ENCODE results near the gene HIBADH.

HIBADH gene

DNA sequence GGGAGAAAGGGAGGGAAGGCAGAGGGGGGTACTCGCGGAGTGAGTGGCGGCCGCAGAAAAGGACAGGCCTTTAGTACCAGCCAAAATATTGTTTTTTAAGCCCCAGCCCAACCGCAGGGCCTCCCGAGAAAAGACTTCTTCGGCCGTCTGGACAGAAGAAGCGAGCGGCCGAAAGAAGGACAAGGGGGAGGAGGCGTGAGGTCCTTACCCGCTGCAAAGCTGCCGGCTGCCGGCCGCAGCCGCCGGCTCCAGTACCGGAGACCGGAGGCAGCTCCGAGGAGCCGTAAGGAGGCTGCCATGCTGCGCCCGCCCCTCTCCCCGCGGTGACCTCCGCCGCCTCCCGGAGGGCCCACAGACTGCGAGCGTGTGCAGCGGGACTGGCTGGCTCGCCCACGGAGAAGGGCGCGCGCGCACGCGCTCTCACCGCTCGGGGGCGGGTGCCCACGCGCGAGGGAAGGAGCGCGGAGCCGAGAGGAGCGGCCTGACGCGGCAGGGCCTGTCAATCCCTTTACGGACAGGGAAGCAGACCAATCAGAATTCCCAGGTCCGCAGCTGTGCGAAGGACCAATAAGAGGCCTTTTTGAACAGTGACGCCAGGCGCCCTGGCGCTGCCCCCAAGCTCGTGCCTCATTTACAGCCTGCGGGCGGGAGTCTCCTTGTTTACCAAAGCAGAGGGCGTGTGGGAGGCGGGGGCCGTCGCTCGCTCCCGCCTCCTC, at the start of gene HIBADH:
TSS of gene HIBADH (minus strand) at position 394 of the 716 bp plus-strand sequence. CDS start at position 299, 95 bp downstream.
- peak; percentile 98 to 99 for DNase-seq

DNA sequence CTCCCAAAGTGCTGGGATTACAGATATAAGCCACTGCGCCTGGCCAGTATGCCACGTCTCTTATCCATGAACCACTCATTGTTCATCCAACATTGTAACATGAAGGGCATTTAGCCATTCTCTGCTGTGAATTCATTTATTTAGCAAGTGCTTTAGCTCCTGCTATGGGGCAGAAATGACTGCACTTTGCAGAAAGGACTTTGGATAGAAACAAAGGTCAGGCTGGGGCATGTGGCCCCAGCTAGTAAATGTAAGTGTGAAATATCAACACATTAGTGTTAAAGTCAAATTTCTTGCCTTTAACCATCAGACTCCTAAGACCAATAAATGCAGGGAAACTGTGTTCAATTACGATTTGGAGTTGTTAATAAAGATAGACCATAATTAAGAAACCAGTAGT, 49.5 kb upstream of the HIBADH start:
- no peak for DNase-seq

DNA sequence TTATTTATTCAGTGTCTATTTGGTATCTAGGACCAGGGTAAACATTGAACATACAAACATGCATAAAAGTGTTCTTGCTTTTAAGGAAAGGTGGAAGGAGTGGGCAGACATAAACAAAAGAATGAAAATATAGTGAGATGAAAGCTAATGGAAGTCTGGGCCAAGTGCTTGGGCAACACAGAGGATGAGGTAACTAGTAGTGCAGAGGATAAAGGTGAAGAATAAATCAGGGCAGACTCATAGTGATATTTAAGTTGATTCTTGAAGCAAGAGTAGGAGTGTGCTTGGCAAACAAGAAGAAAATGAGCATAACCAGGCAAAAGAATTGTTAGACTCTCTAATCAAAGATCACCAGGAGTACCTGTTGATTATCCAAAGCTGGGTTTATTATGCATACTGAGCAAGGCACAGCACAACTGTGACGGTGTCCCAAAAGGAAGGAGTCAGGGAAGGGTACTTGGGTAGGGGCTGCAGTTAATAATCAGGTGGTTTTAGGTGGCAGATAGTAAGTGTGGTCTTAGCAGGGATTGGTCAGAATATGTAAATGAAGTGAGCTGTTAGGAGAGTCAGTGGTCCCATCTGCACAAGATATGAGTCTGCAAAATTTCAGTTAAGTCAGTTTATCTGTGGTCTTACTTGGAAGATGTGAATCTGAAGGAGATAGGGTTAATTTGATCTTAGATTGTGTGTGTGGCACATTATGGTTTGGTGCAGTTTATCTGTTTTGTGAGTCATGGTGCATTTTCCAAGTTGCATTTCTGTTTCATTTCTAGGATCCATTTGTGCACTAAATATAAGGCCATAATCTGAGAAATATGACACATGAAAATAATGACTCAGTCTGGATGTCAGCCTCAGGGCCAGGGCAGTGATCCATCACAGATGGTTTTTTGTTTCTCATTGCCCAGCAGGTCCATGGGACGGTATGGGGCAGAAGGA, 46.7 kb upstream of the HIBADH start:
- no peak for DNase-seq

DNA sequence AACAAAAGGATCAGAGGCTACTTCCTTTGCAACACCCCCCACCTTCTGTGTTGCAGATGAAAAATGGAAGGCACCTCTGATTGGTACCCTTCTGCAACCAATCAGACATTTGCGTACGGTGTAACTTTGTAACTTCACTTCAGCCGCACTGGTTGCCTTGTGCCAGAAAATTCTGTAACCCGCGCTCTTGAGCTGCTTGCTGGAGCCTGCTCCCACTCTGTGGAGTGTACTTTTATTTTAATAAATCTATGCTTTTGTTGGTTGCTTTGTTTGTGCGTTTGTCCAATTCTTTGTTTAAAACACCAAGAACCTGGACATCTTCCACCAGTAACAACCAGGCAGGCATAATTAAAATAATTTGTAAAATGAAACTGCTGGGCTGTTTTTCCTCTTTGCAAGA, 45.8 kb upstream of the HIBADH start:
- no peak for DNase-seq

DNA sequence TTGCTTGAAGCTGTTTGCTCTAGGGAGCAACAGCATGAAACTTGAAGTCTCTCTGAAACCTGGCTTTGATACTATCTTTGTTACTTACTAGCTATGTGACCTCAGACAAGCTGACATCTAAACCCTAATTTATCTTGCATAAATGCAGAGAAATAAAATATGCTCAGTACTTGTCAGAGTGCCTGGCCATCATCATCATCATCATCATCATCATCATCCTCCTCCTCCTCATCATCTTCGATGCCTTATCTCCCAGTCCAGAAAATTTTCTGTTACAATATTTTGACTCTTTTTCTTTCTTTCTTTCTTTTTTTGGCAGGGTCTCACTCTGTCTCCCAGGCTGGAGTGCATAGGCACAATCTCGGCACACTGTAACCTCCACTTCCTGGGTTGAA, 42.5 kb upstream of the HIBADH start:
- no peak for DNase-seq

DNA sequence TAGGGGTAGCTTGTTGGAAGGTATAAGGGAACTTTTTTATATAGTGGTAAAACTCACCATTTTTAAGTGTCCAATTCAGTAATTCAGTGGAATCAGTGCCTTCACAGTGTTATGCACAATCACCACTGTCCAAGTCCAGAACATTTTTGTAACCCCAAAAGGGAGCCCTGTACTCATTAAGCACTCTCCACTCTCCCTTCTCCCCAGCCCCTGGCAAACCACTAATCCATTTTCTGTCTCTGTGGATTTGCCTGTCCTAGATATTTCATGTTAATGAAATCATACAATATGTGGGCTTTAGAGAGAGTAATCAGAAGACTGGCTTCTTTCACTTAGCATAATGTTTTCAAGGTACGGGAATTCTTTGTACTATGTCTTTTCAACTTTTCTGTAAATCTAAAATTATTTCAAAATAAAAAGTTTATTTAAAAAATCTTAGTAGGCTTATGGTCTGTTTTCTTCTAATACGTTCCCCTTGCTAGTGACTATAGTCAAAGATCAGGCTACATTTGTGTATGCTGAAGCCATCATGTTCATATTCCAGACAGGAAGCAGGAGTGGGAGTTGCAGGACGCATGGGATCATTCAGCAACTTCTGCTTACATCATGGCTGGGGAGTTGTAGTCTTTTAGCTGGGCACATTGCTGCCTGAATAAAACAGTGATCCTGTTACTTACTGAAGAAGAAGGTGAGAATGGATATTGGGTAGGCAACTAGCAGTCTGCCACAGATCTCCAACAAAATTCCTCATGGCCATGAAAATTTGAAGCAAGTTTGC, 41.9 kb upstream of the HIBADH start:
- peak in 1 of 2 experiments; percentile 5 for DNase-seq

DNA sequence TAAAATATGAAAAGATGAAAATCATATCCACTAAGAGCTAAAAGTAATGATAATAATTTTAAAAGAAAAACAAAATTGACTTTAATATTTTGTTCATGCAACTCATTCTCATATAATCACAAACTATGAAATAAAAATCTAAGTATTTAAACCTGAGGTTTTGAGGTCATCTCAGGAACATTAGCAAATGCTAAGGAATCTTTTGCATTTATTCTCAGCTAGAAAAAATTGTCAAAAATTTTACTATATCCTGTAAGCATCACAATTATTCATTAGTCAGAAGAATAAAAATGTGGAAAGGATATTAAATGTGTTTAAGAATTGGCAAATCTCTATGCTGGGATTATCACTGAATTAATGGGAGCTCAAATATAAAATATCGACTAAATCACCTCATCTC, 40.5 kb upstream of the HIBADH start:
- no peak for DNase-seq

DNA sequence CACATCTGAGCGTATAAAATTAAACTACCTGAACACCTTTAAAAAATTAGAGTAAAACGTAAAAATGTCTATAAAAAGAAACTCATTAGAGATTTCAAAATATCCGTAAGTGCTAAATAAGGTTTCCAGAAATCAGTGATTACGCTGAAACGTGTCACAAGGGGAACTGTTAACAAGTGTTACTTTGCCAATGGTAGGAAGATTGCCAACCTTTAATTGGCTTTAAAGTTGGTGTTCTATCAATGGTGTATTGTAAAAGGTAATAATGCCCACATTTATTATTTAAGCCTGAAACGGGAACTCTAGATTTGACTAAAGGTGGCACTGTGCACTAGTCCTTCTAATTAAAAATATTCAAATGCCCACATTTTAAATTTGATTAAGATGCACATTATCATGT, 37.8 kb upstream of the HIBADH start:
- DNase-seq = peak; percentile 75 to 79

DNA sequence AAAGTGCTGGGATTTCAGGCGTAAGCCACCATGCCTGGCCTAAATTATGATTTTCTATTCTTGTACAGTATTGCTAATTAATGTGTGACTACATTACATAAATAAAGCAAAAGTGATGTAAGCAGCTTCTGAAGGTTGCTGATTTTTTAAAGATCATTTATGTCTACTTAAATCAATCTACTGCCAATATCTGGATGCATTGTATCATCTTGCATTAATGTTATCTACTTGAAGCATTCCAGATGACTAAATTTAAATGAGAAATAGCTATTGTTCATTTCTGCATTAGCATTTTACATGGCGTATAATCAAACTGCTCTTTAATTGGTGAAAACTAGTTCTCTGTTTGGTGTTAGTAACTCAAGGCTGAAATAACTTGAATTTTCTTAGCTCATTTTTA, 37.1 kb upstream of the HIBADH start:
- no peak for DNase-seq

DNA sequence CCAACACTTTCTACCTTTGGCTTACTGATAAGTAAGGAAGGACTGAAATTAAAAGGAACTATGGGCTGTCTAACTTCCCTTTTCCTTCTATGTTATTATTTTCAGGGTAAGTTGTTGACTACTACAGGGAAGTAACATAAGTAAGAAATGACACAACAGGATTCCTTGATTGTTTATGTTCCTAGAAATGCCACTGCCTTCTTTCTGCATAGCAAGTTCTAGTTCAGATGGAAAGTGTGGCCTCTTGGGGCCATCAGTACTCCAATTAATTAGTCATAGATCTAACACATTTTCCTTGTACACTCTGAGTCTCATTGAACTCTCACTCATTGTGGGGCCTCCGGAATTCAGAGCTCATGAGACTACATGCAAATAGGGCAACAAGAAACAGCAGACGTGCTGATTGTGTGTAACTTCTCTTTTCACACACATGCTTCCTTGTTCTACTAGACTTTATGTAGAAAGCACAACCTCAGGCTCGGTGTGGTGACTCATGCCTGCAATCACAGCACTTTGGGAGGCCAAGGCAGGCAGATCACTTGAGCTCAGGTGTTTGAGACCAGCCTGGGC, 35.3 kb upstream of the HIBADH start:
- DNase-seq = peak; percentile 55 to 57

DNA sequence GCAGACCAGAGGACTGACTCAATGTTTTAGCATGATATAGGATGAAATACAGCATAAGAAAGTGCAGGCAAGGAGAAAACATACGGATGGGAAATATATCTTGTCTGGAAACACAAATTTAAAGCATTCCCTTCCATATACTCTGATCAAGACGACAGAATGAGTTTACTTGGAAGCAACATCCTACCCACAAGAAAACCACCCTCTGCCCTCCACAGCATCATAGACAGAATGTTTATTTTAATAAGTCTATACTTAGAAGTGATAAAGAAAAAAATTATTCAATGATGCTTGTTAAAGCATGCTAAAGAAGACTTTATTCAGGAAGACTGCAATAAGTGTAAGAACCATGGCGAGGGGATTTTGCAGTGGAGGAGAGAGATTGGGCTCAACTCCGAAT, 32.4 kb upstream of the HIBADH start:
- DNase-seq = no peak

DNA sequence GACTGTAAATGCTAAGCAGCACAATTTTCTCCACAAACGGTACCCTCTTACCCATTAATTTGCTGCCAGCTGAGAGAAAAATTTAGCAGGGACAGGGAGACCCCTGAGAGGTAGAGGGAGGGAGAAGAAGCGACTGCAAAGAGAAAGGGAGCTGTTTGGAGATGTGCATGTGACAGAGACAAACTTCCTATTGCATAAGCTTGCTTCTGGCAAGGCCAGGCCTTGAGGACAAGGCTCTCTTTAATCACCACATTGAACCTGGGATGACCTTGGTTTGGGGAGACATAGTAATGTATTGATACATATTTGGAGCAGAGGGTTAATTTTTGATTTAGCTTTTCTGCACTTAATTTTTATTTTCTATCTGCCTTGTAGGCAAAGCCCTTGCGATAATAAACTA, 31.1 kb upstream of the HIBADH start:
- no peak for DNase-seq

DNA sequence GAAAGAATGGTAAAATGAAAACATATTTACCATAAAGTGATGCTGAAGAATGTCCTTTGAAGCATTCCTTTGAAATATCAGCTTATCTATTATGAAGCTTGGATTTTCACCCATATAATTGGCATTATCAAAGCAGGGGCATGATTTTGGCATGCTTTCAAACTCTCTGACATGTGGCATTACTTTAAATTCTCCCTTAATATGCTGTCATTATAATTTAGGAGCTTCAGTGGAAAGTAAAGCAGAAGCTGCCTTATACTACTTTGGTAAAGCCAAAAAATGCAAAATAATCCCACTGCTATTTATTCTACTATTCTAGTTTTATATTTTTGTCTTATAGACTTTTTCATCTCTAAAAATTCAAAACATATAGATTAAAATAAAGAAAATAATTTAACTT, 28.0 kb upstream of the HIBADH start:
- DNase-seq = no peak

DNA sequence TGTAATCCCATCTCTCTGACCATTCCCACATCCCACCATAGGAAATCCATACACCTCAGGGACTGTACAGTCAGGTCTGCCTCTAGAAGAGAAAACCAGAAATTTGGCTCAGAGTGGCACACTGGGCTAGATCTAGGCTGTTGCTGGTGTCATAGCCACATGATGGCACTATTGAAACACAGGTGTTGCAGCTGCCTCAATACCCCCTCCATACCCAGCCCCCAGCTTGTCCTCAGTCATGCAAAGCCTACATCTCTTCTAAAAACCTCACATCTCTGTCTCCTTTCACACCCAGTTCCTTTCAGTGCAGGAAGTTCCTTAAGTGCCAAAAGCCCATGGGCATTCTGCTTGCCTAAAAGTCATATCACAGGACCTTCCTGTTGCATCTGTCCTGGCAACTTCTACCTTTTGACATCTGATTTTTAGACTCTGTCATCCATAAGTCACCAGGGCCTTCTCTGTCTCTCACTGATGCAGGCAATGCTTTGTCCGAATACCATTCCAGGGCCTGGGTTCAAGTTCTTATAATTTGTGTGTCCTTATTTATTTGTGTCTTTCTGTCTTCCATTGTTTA, 27.0 kb upstream of the HIBADH start:
- DNase-seq = peak; percentile 7 to 66

DNA sequence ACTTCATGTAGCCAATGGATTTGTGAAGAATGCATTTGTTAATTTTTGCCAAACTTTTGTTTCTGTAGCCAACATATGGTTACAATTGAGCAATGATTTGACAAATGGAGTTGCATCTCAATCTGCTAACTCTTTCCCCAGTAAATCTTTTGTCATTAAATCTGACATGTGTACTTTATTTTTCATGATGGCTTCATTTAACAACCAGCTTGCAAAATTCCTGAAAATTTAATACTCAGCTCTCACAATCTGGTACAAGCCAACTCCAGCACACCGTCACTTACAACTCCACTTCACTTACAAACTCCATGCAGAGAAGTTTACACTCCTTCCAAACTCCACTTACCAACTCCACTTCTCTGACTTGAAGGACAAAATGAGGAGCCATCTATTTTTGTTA, 26.5 kb upstream of the HIBADH start:
- no peak for DNase-seq

DNA sequence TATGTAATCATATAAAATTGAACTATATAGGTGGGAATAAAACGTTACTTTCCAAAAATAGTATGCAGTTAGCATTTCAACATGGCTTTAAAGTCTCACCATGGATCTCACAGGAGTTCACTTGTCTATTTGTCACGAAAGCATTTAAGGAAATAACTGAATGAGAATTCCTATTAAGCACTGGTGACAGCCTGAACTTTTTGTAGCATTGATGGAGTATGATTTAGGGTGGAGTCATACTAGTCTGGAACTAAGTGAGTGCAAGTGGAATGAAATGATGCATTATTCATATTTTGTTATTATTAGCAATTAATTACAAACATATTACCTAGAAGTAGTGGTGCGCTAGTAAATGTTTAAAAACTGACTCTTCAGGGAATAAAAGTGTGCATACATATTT, 26.0 kb upstream of the HIBADH start:
- no peak for DNase-seq

DNA sequence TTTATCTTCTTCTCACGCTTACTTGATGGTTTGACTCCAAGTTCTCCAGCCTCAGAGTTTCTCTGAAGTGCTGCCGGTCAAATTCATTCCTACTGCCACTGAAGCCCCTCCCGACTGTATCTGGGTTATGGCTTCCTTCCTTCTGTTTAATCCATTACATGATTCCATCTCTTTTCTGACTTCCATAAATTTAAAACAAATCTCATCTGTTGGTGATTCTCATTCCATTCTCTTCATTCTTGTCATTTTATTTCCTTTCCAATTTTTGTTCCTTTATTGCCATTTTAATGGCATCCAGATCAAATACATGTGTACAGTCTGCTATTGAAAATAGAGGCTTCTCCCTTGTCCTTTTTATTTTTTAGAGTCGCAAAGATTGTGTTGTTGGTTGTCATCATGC, 25.4 kb upstream of the HIBADH start:
- DNase-seq = no peak

DNA sequence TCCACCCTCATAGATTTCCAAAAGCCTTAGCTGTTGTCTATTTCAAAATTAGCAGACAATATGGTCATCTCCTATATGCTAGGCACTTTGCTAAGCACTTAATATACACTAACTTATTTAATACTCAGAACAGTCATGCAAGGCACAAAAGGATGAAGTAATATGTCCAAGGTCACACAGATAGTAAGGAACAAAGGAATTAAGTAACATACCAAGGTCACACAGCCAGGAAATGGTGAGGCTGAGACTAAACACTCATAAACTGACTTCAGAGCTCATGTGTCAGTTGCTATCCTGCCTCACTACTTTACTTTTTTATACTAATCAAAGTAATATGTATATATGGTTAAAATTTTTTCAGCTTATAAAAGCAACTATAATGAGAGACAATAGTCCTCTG, 23.6 kb upstream of the HIBADH start:
- no peak for DNase-seq

DNA sequence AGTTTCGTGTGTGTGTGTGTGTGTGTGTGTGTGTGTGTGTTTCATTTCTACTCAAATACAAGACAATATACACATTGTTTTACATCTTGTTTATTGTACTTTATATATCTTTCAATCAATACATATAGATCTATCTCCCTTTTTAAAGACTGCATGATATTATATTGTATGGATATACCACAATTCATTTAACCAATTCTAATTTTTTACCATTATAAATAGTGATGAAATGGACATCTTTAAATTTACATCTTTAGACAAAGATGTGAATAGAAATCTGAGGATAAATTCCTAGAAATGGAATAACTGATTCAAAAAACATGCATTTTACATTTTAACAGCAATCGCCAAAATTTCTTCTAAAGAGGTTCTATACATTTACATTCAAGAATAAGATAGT, 23.2 kb upstream of the HIBADH start:
- DNase-seq = no peak

DNA sequence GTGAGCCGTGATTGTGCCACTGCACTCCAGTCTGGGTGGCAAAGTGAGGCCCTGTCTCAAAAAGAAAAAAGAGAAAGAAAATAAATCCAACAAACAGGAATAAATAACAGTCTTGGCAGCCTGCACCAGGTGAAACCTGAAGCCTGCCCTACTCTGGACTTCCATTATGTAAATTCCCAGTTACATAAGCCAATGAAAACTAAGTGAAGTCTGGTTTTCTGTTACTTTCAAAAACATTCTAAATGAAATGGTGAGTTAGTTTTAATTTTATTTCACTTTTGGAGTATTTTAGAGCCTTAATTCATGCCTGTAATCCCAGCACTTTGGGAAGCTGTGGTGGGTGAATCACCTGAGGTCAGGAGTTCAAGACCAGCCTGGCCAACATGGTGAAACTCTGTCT, 22.5 kb upstream of the HIBADH start:
- no peak for DNase-seq

DNA sequence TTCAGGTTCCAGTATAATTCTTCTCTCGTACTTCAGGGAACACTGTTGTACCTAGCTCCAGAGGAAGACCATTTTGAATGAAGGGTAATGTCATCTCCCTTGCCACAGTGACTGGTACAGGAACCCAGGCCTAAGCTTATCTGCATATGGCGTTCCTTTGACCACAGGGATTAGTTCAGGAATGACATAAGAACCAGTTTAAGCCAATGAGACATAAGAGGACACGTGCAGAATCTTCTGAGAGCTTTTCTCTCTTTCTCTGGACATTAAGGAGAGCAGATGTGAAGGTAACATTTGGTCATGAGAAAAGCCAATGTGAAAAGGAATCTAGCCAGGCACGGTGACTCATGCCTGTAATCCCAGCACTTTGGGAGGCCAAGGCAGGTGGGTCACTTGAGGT, 21.8 kb upstream of the HIBADH start:
- DNase-seq = no peak

DNA sequence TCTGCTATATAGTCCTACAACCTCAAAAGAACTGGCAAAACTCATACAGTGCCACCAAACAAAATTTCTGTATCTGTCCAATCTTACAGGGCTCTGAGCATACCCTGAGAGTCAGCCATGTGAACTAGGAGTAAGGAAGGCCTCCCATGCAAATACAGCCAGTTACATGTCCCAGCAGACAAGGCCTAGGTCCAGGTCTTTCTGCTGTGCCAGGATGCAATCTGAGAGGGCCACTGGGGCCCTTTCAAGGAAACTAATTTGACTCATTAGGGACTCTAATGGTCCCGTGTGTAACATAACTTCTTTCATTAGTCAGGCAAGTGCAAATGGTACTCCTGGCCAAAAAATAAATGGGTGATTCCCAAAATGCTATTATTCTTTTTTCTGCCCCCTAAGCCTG, 17.9 kb upstream of the HIBADH start:
- DNase-seq = peak in 1 of 2 experiments; percentile 58
